PFSK-1 (cell line): ENCODE measurements around the gene VAT1L.

ENCODE experiments used
- POLR2AphosphoS5 ChIP-seq: IDR thresholded peaks from 2 replicates; pipeline ENCODE4 v1.6.1; 2012; ENCODE audit warnings: low read depth, mild to moderate bottlenecking, control low read depth, low read length, moderate library complexity
- SIN3A ChIP-seq: IDR thresholded peaks from 2 replicates; pipeline ENCODE4 v1.6.1; 2012; ENCODE audit warnings: mild to moderate bottlenecking, low read length, moderate library complexity, borderline replicate concordance; ENCODE audit not compliant: insufficient read depth
- TF ChIP-seq, protein P1 (sequence below), 2 experiments: IDR thresholded peaks; 2 replicates each; pipeline versions ENCODE4 v1.6.1 to v1.8.0; 2011 to 2012; ENCODE audit warnings: low read depth in 2 of 2, low read length in 2 of 2, control low read depth in 1 of 2, inconsistent platforms in 1 of 2, mild to moderate bottlenecking in 1 of 2, moderate library complexity in 1 of 2; ENCODE audit not compliant: insufficient read depth in 1 of 2

DNA sequence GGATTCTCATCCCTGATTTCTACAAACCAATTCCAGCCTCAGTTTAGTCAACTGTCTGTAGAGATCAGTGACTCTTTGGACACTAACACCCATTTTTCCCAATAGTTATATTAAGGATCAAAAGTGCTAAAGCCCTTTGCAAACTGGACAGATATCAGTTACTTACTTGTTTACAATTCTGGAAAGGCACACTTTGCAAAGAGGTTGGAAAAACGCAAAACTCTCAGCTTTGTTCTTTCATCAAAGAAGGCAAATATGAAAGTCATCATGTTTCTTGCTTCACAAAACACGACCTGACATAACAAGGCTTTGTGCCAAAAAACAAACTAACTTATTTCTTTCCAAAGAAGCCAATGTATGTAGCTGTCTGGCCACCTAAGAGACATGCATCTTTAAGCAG, 26.1 kb upstream of the VAT1L start:
- TF ChIP-seq SIN3A (no peak), POLR2AphosphoS5 (no peak)
- TF ChIP-seq, protein P1, sequence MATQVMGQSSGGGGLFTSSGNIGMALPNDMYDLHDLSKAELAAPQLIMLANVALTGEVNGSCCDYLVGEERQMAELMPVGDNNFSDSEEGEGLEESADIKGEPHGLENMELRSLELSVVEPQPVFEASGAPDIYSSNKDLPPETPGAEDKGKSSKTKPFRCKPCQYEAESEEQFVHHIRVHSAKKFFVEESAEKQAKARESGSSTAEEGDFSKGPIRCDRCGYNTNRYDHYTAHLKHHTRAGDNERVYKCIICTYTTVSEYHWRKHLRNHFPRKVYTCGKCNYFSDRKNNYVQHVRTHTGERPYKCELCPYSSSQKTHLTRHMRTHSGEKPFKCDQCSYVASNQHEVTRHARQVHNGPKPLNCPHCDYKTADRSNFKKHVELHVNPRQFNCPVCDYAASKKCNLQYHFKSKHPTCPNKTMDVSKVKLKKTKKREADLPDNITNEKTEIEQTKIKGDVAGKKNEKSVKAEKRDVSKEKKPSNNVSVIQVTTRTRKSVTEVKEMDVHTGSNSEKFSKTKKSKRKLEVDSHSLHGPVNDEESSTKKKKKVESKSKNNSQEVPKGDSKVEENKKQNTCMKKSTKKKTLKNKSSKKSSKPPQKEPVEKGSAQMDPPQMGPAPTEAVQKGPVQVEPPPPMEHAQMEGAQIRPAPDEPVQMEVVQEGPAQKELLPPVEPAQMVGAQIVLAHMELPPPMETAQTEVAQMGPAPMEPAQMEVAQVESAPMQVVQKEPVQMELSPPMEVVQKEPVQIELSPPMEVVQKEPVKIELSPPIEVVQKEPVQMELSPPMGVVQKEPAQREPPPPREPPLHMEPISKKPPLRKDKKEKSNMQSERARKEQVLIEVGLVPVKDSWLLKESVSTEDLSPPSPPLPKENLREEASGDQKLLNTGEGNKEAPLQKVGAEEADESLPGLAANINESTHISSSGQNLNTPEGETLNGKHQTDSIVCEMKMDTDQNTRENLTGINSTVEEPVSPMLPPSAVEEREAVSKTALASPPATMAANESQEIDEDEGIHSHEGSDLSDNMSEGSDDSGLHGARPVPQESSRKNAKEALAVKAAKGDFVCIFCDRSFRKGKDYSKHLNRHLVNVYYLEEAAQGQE (IDR thresholded peaks at IDR 0.05; ENCODE audit: insufficient read depth in 1 of 2, low read depth in 2 of 2, low read length in 2 of 2) = no peak
